K562 (cell line): Measurements from ENCODE around the gene CZIB. TPM values are rescaled to one million over a fixed set of nuclear protein-coding genes. Genes with fewer than 3 reads are reported as not detected.

ENCODE experiments used
- ATAC-seq: fragments of 200-7000 bp; cut with Tn5 transposase; 3 replicates; pipeline ENCODE4 v1.9.1; 2020; ENCODE audit warnings: moderate library complexity
- BruUV-seq: library from RNA; stranded (reverse); fragments of 400-500 nt; replicated peaks from 2 replicates; lab custom pipeline; 2021; lab: Mats Ljungman, UMichigan
- CTCF ChIA-PET: fragments of 300-600 bp; formaldehyde crosslinking; extraction: SDS; loops from one replicate; lab custom pipeline; 2021; ENCODE audit warnings: low intra/inter-chr PET ratio; lab: Yijun Ruan, JAX
- POLR2A ChIA-PET: fragments of 300-600, 350-650 bp; sonication (Branson Sonifier 250); formaldehyde crosslinking; extraction: SDS; loops from one replicate; lab custom pipeline; 2021; ENCODE audit warnings: antibody characterized with exemption, inconsistent platforms; lab: Yijun Ruan, JAX
- DNase-seq, 4 experiments: peaks; one replicate each; pipeline versions ENCODE4 v3.0.0 to v3.0.0-alpha.2; 2011 to 2018; ENCODE audit warnings: low spot score in 3 of 4, mixed read lengths in 3 of 4; ENCODE audit errors: extremely low read depth in 1 of 4
- FAIRE-seq: peaks from 2 replicates; lab custom pipeline; 2011; peaks lifted over from hg19 to GRCh38; lab: Jason Lieb, UNC
- H2AFZ ChIP-seq: 2 replicates; pipeline ENCODE4 v1.6.0; 2011; ENCODE audit warnings: low read depth, low read length, control low read depth, inconsistent platforms
- H3K27ac ChIP-seq: fragments of 200-600 bp; 3 replicates; pipeline ENCODE4 v1.8.0; 2011; ENCODE audit warnings: low read depth, mild to moderate bottlenecking, control low read depth, inconsistent platforms, low read length, moderate library complexity, mixed read lengths; ENCODE audit errors: extremely low read depth
- H3K27me3 ChIP-seq, 2 experiments: fragments of 300-600 bp in 1 of 2; 2 replicates in 1 of 2; 3 replicates in 1 of 2; pipeline versions ENCODE4 v1.6.0 to v1.8.0; 2011; ENCODE audit warnings: inconsistent platforms in 2 of 2, low read length in 2 of 2, mild to moderate bottlenecking in 1 of 2, mixed read lengths in 1 of 2, moderate library complexity in 1 of 2; ENCODE audit not compliant: control insufficient read depth in 2 of 2, insufficient read depth in 2 of 2
- H3K36me3 ChIP-seq: fragments of 300-600 bp; 3 replicates; pipeline ENCODE4 v1.8.0; 2011; ENCODE audit warnings: mild to moderate bottlenecking, low read length, inconsistent platforms; ENCODE audit not compliant: control insufficient read depth, insufficient read depth
- H3K4me1 ChIP-seq, 2 experiments: fragments of 200-600 bp in 1 of 2; replicated peaks in 1 of 2; 2 replicates in 1 of 2; 3 replicates in 1 of 2; pipeline versions ENCODE4 v1.5.1 to v1.8.0; 2011; ENCODE audit warnings: inconsistent platforms in 2 of 2, low read length in 2 of 2, mild to moderate bottlenecking in 1 of 2, mixed read lengths in 1 of 2, moderate library complexity in 1 of 2; ENCODE audit not compliant: control insufficient read depth in 2 of 2, insufficient read depth in 2 of 2
- H3K4me2 ChIP-seq: 2 replicates; pipeline ENCODE4 v1.6.1; 2011; ENCODE audit warnings: low read length, control low read depth, inconsistent platforms, mixed read lengths; ENCODE audit not compliant: insufficient read depth
- H3K4me3 ChIP-seq: fragments of 200-600 bp; sonication (generic), shearing (Covaris generic); 2 replicates; pipeline ENCODE4 v1.5.1; 2016; ENCODE audit warnings: control low read depth, inconsistent platforms
- H3K79me2 ChIP-seq: fragments of 200-600 bp; 3 replicates; pipeline ENCODE4 v1.8.0; 2011; ENCODE audit warnings: low read length, inconsistent platforms; ENCODE audit not compliant: control insufficient read depth, insufficient read depth
- H3K9ac ChIP-seq, 2 experiments: 2 replicates each; pipeline versions ENCODE4 v1.6.0 to v1.6.1; 2011; ENCODE audit warnings: low read depth in 2 of 2, low read length in 2 of 2, control low read depth in 1 of 2, inconsistent platforms in 1 of 2, mild to moderate bottlenecking in 1 of 2, mixed read lengths in 1 of 2; ENCODE audit not compliant: insufficient read depth in 1 of 2
- H3K9me1 ChIP-seq: one replicate; pipeline ENCODE4 v1.6.0; 2011; ENCODE audit warnings: inconsistent platforms, mild to moderate bottlenecking, low read length, moderate library complexity; ENCODE audit not compliant: control insufficient read depth, insufficient read depth
- H3K9me3 ChIP-seq: replicated peaks from 2 replicates; pipeline ENCODE4 v1.5.1; 2011; ENCODE audit warnings: low read depth, low read length, inconsistent platforms; ENCODE audit not compliant: control insufficient read depth, insufficient read depth
- H4K20me1 ChIP-seq: replicated peaks from 2 replicates; pipeline ENCODE4 v1.6.1; 2011; ENCODE audit warnings: low read length, inconsistent platforms, mixed read lengths; ENCODE audit not compliant: control insufficient read depth, insufficient read depth
- CBFA2T2 ChIP-seq: fragments of 450-650 bp; conservative IDR thresholded peaks from 2 replicates; pipeline ENCODE4 v1.6.1; 2017; ENCODE audit warnings: mild to moderate bottlenecking
- CLOCK ChIP-seq: fragments of 250-450 bp; sonication (Bioruptor Pico); IDR thresholded peaks from 2 replicates; pipeline ENCODE4 v1.4.0; 2020; ENCODE audit warnings: mild to moderate bottlenecking, moderate library complexity, borderline replicate concordance
- HNRNPLL ChIP-seq: fragments of 200-400 bp; formaldehyde crosslinking; IDR thresholded peaks from 2 replicates; pipeline ENCODE4 v1.6.1; 2017; ENCODE audit warnings: low read length, low read depth, mild to moderate bottlenecking; ENCODE audit not compliant: poor library complexity, severe bottlenecking
- NFXL1 ChIP-seq: fragments of 450-650 bp; formaldehyde crosslinking; IDR thresholded peaks from 2 replicates; pipeline ENCODE4 v1.4.0; 2021; ENCODE audit warnings: mild to moderate bottlenecking
- SUPT5H ChIP-seq: fragments of 450-650 bp; IDR thresholded peaks from 2 replicates; pipeline ENCODE4 v1.6.1; 2016
- TGIF2 ChIP-seq: sonication (generic); formaldehyde crosslinking; IDR thresholded peaks from 2 replicates; pipeline ENCODE4 v1.8.1; 2022; ENCODE audit warnings: mild to moderate bottlenecking, missing genetic modification reagents, moderate library complexity
- THRB ChIP-seq: fragments of 450-650 bp; formaldehyde crosslinking; conservative IDR thresholded peaks from 2 replicates; pipeline ENCODE4 v1.4.0; 2022; ENCODE audit warnings: mild to moderate bottlenecking, missing genetic modification characterization
- ZNF133 ChIP-seq: fragments of 250-450 bp; sonication (Bioruptor Pico); IDR thresholded peaks from 2 replicates; pipeline ENCODE4 v1.4.0; 2020; ENCODE audit warnings: mild to moderate bottlenecking
- WGBS: fragments of 100-300 bp; shearing (Covaris generic); methylation state at CpG from one replicate; pipeline ENCODE4 v1.1.6; 2016; ENCODE audit warnings: low coverage, mixed read lengths; ENCODE audit not compliant: insufficient coverage; ENCODE audit errors: missing lambda C conversion rate; 5-methylcytosine and 5-hydroxymethylcytosine counted together
- in situ Hi-C: fragments of 300-500 bp; cut with MboI; formaldehyde crosslinking; loops from 4 replicates; pipeline ENCODE4 v1.15.0; 2018; ENCODE audit warnings: inconsistent platforms, mixed read lengths
- intact Hi-C: fragments of 100-400 bp; cut with micrococcal nuclease; formaldehyde crosslinking; loops from 2 replicates; pipeline ENCODE4 v1.14.2; 2022
- polyA plus RNA-seq, 8 experiments: library from polyadenylated mRNA; depleted of rRNA in 4 of 8; stranded (reverse) in 5 of 8; unstranded in 3 of 8; fragments of >200 nt; fragmentation: Nextera tagmentation in 2 of 8; fragmentation: Illumina TruSeq in 1 of 8; extraction: Ambion mirVana in 2 of 8; extraction: Trizol in 1 of 8; gene quantifications; 2 replicates each; pipeline versions ENCODE4 v1.2.1 to v1.2.3, GENCODE V29; 2011 to 2014; ENCODE audit warnings: inconsistent platforms in 1 of 8, missing spikeins in 1 of 8
- total RNA-seq, 7 experiments: library from RNA; depleted of rRNA in 6 of 7; stranded (reverse); fragments of >200 nt in 6 of 7; fragmentation: Illumina TruSeq in 2 of 7; extraction: Trizol in 2 of 7; gene quantifications; 2 replicates each; pipeline versions ENCODE4 v1.2.1 to v1.2.3, GENCODE V29; 2011 to 2021; ENCODE audit warnings: low replicate concordance in 1 of 7

CZIB gene
- total and polyA plus RNA-seq, 9 of the 15 experiments (the other 6 are each of a cell fraction or from before 2014, with no cell fraction given) = 52.6 to 111 (median 80.0) TPM

GRCh38 chr1:53246261-53247134 lies 26.1 kb upstream of the CZIB start (continued):
- TF ChIP-seq THRB = no peak
- no peak for TF ChIP-seq ZNF133 (CRISPR knock-in tag)
- no peak for TF ChIP-seq CLOCK

- FAIRE-seq = no peak
- 37% methylated on average over 4 of the region's 4 CpGs for WGBS
Observed at GRCh38 chr1:53244141-53244540, 23.7 kb upstream of the CZIB start.

More at GRCh38 chr1:53244141-53244540, 23.7 kb upstream of the CZIB start:
- Histone ChIP-seq H3K9me3 (no peaks in the 10 kb centered on the region; the same call in 1 of the 2 replicates), H3K9me1 (no peaks in the 10 kb centered on the region), H3K4me1 (no peaks in the 10 kb centered on the region), H3K79me2 (no peaks in the 10 kb centered on the region), H3K36me3 (peaks cover 37% of the 10 kb centered on the region; the same call in 2 of the 3 replicates), H4K20me1 (no peaks in the 10 kb centered on the region), H3K4me3 (no peak overlapping the region), H2AFZ (no peak overlapping the region), H3K27ac (no peak overlapping the region), H3K27me3 (no peaks in the 10 kb centered on the region), H3K9ac (no peak overlapping the region), H3K4me2 (no peak overlapping the region)
- ATAC-seq (no peak), DNase-seq (no peak)
- no TSS peak for BruUV-seq
- no peak for TF ChIP-seq CBFA2T2
- no peak for TF ChIP-seq TGIF2
- TF ChIP-seq HNRNPLL = no peak
- TF ChIP-seq SUPT5H = 0 out of 2 replicates have a peak, but pooled peaks have one; percentile 17
- no peak for TF ChIP-seq NFXL1 (CRISPR knock-in tag)
- ChIA-PET POLR2A (interaction anchor here (0.6 to 2.3 kb wide), 4 partner anchors 9 to 16 kb away, joined by 3 to 8 read pairs (median 5); no protein-coding TSS in a partner anchor), CTCF (no interaction called here)
- in situ Hi-C loops (no loop called here), intact Hi-C loops (no loop called here)
